HG02759 (cell line): ENCODE results near the gene PXDC1.

Experiments used
- ATAC-seq: cut with Tn5 transposase; IDR thresholded peaks from one replicate; pipeline ENCODE4 v1.9.1; 2021; ENCODE audit warnings: mild to moderate bottlenecking, moderate library complexity; ENCODE audit not compliant: unreplicated experiment

The PXDC1 gene

DNA sequence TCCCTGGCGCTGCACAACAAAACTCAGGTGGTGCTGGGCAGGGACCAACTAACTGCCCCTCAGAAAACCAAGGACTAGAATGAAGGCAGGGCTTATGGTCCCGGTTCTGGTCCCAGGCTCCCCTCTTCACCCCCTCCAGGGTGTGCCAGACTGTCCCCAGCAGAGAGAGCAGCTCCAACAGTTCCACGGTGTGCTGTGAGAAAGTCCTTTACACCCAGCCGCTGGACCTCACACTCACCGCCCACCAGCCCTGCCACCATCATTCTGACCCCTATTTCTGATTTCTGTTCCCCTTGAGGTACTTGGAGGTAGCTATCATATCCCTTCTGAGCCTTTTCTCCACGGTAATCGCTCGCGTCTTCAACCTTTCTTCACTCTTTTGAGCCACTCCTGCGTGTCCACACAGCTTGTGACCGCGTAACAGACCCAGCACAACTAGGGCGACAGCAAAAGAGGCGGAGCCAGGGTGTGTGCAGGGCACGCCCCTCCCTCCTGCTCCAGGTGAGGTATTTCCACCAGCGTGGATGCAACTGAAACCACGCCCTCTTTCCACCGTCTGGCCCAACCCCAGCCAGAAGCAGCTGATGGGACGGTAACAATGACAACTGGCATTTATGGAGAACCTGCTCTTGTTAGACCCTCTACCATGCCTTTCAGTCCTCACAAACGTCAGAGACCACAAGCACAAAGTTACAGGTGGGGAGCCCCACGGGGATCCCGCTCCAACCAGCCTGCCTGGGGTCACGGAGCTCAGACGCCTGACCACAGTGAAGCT is 2.3 kb downstream of the PXDC1 start:
- no peak for ATAC-seq

DNA sequence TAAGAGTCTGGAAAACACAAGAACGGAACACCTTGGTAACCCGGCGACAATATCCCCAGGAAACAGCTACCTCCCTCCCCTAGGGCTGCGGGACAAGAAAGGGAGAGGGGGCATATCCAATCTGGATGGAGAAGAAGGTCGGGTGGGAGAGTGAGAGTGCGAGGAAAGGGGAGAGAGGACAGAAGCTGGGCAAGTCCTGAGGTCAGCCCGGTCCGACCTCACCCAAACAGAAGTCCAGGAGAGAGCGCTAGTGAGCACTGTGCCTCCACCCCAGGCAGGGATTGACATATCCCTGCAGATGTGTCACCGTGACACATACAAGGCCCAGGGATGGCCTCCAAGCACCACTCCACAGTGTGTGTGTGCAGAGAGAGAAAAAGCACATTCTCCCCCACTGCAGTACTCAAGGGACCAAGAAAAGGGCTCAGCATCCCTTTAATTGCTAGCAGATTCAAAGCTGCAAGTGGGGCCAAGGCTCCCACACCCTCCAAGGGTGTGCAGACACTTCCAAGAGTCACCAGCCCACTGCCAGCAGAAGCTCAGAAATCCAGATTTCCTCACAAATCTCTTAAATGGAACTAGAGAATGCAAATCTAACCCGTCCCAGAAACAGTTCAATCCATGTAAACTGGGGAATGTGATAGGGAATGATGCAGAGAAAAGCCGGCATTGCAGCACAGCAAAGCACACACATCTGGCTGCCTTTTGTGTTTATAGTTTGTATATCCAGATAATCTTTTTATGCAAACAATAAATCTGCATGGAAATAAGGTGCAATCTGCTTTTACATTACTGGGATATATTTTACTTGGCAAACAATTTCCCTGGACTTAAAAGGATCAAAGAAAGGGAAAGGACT is 3.1 kb downstream of the PXDC1 start:
- no peak for ATAC-seq

DNA sequence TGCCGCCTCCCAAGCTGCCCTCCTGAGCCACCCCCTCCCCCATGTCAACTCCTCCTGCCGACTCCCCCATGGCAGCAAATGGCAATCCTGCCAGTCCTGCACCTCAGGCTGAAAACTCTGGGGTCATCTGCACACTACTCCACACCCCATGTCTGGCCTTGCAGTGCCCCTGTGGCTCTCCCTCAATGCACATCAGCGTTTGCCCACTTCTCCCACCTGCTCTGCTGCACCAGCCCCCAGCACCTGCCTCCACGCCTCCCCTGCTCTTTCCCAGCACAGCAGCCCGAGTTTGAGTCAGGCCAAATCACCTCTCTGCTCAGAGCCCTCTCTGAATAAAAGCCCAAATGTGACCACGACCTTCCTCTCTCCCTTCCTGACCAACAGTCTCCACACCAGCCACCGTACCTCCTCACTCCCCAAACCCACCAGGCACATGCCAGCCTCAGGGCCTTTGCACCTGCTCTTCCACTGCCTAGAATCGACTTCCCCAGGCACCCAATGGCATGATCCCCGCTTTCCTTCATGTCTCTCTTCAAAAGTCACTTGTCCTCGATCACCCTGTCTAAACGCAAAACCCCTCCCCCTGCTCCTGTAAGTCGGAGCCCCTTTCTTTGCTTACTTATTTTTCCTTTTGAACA is 4.3 kb downstream of the PXDC1 start:
- no peak for ATAC-seq

DNA sequence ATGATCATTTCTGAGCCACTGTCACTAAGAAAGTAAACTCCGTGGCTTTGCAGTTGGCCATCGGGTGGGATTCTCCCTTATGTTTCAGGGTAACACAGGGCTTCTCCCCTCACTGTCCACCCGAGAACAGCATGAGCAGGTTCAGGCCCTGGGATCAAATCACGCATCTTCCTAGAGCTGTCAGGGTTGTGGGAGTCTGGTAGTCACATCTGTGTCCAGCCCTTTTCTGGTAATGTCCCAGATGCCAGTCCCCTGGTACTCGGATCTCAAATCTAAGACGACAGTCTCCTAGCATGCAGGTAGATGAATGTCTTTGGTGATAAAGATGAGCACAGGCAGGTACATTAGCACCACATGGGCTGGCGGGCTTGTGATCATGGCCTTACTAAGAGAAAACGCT is 4.8 kb downstream of the PXDC1 start:
- ATAC-seq: no peak

DNA sequence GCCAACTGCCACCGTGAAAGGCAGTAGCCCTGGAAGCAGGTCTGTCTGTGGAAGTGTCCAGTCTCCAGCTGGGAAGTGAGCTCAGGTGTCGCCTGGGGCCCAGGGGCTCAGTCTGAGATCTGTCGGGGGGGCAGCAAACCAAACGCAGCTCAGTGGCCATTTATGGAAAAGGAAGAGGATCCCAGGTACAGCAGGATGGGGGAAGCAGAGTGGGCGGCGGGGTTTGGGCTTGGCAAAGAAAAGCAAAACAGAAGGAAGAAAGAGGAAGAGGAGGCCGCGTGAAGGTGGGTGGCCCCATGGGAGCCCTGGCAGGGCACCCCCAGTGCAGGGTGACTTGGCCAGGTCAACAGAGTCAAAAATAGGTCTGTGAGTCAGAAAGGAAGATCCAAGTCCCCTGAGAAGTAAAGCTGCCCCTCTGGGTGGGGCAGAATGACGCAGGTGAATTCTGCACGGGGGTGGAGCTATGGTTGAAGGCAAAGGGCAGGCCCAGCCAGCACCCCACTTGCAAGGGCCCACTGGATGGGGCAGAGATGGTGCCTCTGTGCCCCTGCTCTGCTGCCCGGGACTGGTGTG is 5.3 kb downstream of the PXDC1 start:
- peak; percentile 47 for ATAC-seq

DNA sequence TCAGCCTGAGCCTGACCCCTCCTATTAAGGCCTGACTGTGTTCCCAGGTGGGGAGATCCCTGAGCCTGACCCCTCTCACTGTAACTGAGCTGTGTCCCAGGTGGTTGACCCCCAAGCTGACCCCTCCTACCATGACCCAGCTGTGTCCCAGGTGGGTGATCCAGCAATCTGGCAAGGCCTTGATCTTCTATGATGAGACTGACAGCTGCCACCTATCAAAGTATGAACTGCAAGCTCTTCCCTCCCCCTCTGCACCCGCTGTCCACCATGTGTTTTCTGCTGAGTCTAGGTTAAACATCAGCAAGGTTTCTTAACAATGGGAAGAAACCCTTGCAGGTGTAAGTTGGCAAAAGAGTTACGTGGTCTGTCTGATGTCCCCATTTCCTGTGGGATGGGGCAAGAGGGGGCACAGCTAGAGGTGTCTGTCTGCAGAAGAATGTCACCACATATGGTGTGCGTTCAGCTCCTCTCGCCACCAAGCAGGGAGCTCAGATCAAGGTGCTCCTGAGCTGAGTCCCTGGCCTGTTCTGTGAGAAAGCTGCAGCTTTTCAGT is 5.9 kb downstream of the PXDC1 start:
- ATAC-seq: no peak

DNA sequence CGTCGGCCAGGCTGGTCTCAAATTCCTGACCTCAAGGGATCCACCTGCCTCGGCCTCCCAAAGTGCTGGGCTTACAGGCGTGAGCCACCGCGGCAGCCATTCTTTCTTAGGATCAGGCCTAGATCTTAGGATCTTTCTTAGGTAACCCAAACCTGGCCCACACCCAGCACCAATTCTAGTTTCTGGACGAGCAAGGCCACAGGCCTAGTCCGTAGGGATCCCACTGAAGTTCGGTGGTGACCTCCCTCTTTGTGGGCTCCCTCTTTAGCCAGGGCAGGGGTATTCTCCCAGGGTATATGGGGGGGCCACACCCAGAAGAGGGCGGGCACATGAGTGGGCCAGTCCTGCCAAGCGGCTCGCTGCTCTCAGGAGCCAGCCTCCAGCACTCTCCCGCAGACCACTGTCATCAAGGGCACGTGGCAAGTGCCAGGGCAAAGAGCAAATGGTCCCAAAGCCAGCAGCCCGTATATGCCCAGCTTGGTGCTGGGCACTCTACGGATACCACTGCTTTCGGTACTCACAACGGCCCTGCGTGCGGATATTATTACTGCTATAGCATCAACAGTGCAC is 6.5 kb downstream of the PXDC1 start:
- no peak for ATAC-seq

DNA sequence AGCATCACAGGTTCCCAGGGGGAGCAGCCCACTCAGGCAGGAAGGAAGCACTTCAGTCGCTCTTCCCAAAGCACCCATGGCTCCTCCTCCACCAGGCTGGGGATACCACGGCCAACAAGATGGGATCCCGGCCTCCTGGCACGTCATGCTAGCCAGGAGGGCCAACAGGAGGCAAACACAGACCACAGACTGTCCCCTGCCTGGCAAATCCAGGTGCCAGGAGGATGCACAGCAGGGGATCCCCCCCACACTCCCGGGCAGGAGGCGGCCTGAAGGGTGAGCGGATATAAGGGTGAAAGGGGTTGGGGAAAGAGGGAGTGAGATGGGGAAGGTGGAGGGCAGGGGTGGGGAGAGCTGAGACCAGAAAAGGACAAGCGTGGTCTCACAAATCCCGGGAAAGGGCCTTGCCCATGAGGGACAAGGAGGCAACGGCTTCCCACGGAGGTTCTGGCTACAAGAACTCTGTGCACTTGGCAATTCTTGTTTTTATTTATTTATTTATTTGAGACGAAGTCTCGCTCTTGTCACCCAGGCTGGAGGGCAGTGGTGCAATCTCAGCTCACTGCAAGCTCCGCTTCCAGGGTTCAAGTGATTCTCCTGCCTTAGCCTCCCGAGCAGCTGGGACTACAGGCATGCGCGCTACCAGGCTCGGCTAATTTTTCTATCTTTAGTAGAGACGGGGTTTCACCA is 7.2 kb downstream of the PXDC1 start:
- no peak for ATAC-seq

DNA sequence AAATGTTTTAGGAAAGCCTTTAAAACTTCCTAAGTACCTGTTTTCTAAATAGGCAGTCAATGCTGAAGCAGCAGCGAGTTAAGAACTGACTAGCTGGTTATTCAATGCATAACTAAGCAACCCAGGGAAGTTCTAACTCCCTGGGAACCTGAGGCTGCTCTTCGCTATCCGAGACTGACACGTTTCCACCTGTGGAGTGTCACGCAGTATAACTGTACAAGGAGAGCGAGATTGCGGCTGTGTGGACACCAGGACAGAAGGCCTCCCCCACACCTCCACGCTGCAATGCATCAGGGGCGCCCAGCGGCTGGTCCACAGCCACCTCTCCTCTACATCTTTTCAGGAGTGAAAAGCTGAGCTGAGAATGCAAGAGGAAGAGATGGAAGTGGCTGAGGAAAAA is 8.0 kb downstream of the PXDC1 start:
- ATAC-seq: no peak

DNA sequence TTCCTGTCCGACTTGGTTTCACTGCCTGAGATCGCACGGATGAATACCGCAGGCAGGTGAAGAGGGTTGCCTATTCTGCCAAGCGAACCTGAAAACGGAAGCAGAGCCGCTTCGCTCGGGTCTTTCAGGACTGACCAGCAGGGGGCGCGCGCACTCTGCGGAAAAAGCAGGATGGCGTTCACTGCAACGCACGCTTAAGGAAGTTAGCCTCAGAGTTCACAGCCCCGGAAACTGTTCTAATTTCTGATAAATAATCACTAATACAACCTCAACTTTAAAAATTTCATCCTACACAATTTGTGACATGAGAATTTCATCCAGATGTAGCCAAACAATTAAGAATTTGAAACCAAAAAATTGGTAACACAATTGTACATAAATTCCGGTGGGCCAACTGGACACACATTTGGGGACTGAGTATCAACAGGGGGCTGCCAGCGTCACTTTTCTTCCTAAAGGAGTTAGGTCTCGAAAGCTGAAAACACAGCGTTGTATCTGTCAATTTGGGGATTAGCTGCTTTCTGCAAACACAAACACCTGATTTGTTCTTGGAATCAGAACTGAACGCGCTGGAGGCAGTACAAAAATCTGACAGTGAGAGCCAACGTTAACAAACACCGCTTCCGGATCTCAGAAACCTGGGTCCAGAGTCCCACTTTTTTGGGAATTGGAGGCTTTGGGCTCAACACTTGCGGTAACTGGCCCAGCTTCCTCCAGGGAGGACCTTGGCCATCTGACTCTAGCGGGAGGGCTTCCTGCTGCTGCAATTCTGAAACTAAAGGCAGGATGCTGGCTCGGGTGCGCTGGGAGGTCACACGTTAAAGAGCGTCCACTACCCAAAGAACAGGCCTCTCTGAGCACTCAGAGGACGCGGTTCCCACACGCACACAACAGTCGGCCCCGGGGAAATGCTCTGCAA is 8.8 kb downstream of the PXDC1 start:
- peak; percentile 61 for ATAC-seq

DNA sequence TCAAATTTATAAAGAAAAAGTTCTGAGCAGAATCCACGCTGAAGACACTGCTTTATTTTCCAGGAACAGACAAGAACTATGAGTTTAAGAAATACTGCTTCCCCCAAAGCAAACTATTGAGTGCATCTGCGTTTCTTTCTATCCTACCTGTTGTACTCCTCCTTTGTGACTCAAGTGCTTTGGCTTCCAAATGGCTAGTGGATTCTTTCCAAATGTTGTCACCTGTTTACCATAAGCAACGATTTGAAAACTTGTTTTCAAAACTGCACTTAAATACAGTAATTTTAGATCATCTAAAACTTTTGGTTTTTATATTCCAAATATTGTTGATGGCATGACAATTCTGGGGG is 9.5 kb downstream of the PXDC1 start:
- no peak for ATAC-seq

DNA sequence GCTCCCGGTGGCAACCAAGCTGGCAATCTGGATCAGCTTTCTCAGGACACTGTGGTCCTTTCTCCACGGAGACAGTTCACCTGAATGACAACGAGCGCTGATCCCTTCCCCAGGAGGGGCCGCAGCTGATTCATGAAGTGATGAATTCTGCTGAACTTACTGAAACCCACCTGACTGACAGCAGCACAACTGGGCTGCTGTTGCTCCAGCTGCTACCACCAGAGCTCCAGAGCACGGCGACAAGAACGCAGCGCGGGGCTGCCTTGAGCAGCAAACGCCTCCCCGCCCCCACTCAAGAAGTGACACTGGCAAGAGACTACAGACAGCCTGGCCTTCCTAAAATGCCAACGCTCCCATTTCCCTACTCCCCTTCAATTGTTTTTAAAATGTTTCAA is 10.0 kb downstream of the PXDC1 start:
- no peak for ATAC-seq

DNA sequence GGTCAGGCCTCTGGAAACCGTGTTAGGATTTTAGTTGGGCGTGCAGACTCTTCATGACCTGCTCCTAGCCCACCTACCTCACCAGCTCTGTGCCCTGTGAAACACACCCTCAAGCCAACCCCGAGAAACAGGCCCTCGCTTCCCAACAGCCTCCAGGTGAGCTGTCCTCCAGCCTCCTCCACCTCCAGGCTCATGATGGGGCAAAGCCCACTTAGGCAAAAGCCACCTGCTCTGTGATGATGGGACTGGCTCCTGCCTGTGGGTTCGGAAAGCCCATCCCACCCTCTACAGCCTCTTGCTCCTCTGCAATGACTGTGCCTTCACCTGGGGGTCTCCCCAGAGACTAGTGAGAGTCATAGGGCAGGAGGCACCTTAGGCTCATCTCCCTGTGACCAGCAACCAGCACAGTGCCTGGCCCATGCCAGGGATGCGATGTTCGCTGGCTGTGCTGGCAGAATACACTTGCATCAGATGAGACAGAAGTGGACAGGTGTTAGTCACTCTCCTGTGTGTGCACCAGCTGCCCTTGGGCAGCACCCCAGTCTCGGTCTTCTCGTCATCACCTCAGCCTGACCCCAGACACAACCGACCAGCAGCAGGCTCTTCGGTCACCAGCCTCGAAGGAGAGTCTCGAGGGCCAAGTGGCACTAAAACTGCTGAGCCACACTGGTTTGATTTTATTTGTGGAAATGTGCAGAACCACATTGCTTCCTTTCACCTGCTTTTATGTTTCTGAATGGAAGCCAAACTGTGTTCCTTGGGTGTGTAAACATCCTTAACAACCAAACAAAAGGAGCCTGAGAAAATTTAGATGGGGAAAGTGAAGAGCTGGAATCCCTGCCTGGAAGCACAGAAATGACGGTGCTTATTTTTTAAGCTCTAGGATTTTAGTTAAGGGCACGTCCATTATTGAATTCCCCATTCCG is 10.7 kb downstream of the PXDC1 start:
- no peak for ATAC-seq

DNA sequence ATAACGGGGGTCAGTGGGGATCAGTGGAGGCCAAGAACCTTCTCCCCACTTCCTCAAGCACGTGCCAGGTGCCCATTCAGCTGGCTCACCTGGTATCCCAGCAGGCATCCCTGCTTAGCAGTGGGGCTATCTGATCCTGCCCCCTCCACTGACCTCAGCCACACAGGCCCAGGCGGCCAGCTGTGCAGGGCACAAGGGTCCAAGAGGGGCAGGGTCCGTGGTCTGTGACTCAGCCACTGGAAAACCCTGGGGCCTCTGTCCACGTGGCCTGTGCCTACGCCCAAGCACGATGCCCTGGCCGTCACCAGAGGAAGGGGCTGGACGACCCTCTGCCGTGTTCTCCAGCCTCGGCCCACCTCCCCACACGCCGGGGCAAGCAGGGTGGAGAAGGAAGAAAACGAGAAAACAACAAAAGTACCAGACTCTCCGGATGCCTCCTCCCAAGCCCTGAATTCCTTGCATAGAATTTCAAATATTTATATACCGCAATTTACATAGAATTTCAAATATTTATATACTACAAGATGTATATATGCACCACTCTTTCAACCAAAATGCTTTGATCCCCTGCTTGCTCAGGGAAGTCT is 12.1 kb downstream of the PXDC1 start:
- ATAC-seq: no peak

DNA sequence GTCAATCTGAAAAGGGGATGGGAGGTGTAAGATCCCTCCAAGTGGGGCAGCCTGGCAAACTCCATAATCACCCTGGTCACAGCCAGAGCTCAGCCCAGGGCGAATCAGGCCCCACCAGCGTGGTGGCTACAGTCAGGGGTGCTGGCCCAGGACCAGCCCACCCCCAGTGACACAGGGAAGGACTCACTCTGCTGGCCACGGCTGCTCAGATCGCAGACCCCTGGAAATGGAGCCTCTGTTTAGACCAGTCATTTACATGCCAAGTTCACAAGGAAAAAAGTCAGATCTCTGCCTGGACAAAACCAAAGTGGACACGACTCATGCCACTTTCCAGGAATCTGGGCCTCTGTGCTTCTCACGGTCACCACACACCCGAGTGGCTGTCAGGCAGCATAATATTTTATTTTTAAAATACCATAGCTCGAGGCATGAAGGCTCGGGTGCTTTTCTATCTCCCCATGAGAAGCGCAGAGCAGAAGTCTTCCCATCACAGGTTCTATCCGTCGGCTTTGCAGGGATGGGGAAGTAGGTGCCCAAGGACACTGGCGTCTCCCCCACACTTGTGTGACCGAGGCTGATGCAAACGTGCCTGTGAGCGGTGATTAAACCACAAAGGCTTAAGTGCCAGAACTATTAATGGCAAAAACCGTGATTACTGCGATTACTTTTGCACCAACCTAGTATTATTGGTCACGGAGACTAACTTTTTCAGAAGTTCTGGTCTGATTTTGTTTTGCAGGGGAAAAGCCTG is 13.0 kb downstream of the PXDC1 start:
- no peak for ATAC-seq

DNA sequence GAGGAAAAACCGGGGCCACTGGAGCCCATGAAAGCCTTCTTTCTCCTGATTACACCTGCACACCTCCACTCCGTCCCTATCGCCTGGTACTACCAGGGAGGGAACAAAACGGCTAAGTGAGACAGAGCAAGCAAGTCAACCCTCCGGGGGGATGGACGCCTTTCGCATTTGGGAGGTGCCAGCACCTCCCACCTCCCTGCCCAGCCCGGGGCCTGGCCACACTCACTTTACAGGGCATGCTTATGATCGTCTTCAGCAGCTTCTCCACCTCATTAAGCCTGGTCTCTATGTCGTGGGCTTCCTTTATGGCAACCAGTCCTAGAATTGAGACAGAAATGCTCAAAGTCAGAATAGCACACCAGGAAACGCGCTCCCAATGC is 13.7 kb downstream of the PXDC1 start:
- no peak for ATAC-seq

DNA sequence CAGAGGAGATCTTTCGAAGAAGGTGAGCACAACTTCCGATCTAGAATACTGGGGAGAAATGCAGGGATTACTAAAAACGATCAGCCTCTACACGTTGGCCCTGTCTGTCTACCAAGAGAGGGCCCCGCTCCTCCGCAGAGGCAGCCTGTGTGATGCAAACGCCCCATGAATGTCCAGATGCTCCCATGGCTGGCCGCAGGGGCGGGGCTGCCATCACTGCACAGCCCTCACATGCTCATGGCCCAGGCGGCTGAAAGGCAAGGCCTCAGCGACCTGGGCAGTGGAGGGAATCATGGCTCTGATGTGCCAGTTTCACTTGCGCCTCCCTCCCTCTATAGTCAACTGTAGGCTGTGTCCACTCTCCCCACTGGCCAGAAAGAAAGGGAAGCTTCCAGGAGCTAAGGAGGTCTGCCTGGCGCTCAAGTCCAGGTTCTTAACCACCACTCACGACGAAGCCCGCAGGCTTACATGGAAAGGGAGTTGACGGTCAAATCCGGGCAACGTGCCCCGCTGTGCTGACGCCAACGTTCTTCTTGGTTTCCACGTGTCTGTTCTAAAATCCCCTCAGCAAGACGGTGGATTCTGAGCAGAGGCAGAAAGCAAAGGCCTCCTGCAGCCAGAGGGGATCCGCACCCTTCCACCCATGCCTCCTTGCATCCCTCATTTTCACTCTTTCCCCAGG is 14.2 kb downstream of the PXDC1 start:
- no peak for ATAC-seq
